HUES48 (cell line): Measurements from ENCODE around the gene MYH8.

ENCODE experiments used
- H3K27ac ChIP-seq: one replicate; pipeline ENCODE4 v1.7.0; 2013; ENCODE audit warnings: low read depth, low read length, inconsistent platforms
- H3K27me3 ChIP-seq: 2 replicates; pipeline ENCODE4 v1.6.1; 2013; ENCODE audit warnings: mild to moderate bottlenecking, low read length; ENCODE audit not compliant: control insufficient read depth, insufficient read depth
- H3K36me3 ChIP-seq: 2 replicates; pipeline ENCODE4 v1.6.1; 2013; ENCODE audit warnings: low read length; ENCODE audit not compliant: control insufficient read depth, insufficient read depth
- H3K4me1 ChIP-seq: 2 replicates; pipeline ENCODE4 v1.6.1; 2013; ENCODE audit warnings: mild to moderate bottlenecking, low read length; ENCODE audit not compliant: control insufficient read depth, insufficient read depth
- H3K4me3 ChIP-seq: 2 replicates; pipeline ENCODE4 v1.5.1; 2013; ENCODE audit warnings: mild to moderate bottlenecking, low read depth, low read length
- H3K9ac ChIP-seq: 2 replicates; pipeline ENCODE4 v1.6.1; 2013; ENCODE audit warnings: mild to moderate bottlenecking, low read depth, low read length, moderate library complexity
- H3K9me3 ChIP-seq: 2 replicates; pipeline ENCODE4 v1.6.1; 2013; ENCODE audit warnings: low read length; ENCODE audit not compliant: control insufficient read depth, insufficient read depth

The MYH8 gene

DNA sequence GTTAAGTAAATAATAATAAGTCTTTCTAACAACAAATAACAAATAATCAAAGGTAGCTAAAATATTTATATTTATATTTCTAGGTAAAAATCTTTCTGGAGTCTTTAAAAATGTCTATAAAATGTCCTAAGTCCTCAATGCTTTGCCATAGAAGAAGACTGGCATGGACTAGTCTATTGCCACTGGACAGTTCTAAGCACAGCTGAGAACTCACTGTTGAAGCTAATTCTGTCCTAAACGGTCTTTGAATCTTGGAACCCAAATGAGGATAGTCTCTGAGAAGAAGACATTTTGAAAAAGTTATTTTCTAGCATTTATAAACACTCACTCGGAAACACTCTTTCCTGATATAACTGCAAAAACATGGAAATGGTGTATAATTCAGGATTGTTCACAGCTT is 539 bp downstream of the MYH8 start:
- H3K36me3 ChIP-seq: no peaks in the 10 kb centered on the region
- H3K9ac ChIP-seq: no peak overlapping the region
- H3K9me3 ChIP-seq: no peaks in the 10 kb centered on the region
- H3K27me3 ChIP-seq: no peaks in the 10 kb centered on the region
- H3K27ac ChIP-seq: no peak overlapping the region
- H3K4me1 ChIP-seq: peaks cover 22% of the 10 kb centered on the region
- H3K4me3 ChIP-seq: no peak overlapping the region

DNA sequence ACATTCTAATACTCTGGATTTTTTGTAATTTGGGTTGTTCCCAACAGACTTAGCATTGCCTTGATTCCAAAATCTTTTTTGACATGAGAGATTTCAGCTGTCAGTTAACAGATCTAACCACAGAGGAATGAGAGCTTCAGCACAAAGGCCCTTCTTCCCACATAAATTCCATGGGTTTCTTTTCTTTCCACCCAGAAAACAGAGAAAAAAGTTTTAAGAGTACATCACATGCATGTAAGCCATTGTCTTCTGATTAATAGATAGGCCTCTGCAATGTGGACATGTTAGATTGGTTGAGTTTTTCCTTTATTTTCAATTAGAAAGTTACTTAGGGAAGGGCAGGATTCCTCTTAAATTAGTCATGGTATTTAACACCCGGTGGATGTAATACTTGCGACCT is 939 bp downstream of the MYH8 start:
- Histone ChIP-seq H3K4me3 (no peak overlapping the region), H3K27me3 (no peaks in the 10 kb centered on the region), H3K9me3 (no peaks in the 10 kb centered on the region), H3K36me3 (no peaks in the 10 kb centered on the region), H3K9ac (no peak overlapping the region), H3K27ac (no peak overlapping the region), H3K4me1 (peaks cover 26% of the 10 kb centered on the region)

DNA sequence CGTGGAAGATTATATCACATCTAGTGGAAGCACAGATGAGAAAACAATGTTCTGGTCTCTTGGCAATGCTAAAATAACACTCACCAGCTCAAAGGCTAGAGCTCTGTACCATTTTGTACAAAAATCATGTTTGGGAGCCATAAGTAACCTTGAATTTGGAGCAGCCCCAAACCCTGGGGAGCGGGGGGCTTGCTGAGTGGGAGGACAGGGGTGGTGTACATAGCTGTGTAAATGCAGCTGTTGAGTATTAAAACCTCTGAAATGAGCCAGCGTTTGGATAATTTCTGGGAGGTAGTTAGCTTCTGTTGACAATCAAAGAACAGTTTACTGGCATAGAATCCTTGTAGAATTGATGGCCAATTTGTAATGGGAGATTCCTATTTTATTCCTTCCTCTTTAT is 4.3 kb downstream of the MYH8 start:
- Histone ChIP-seq H3K9ac (no peak overlapping the region), H3K9me3 (no peaks in the 10 kb centered on the region), H3K27me3 (no peaks in the 10 kb centered on the region), H3K36me3 (no peaks in the 10 kb centered on the region), H3K4me3 (no peak overlapping the region), H3K4me1 (peaks cover 27% of the 10 kb centered on the region), H3K27ac (no peak overlapping the region)

DNA sequence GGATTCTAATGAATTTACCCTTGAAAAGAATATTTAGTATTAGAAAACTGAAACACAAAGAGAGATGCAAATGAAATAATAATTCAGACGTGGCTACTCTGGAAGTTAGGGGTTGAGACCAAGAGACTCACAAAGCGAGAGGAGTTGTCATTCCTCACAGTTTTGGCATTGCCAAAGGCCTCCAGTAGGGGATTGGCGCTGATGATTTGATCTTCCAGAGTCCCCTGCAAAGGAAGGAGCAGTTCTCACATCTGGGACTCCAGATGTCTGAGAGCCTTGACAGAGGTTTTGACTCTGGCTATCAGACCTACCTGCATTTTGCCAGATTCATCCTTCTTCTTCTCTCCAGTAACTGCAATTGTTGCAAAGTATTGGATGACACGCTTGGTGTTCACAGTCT is 6.6 kb downstream of the MYH8 start:
- peaks cover 26% of the 10 kb centered on the region for H3K4me1 ChIP-seq
- no peaks in the 10 kb centered on the region for H3K27me3 ChIP-seq
- no peak overlapping the region for H3K4me3 ChIP-seq
- H3K9me3 ChIP-seq: no peaks in the 10 kb centered on the region
- no peak overlapping the region for H3K9ac ChIP-seq
- no peak overlapping the region for H3K27ac ChIP-seq
- no peaks in the 10 kb centered on the region for H3K36me3 ChIP-seq

DNA sequence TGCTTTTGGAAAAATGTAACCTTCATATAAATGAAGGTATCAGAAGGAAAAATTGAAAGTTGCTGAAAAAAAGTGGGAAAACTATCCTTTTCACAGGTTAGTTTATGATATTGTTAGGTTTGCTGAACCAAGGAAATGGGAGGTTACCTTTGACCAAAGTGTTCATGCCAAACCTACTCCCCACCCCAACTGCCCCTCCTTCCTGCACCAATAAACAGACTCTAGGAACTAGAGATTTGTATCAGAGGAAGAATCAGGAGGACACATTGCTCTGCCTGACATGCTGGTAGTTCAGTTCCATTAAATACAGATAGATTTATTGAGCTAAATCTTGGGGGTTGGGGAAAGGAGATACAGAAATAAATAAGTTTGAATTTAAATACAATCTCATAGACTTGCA is 18.2 kb downstream of the MYH8 start:
- no peak overlapping the region for H3K27ac ChIP-seq
- H3K36me3 ChIP-seq: no peaks in the 10 kb centered on the region
- H3K4me3 ChIP-seq: no peak overlapping the region
- H3K27me3 ChIP-seq: no peaks in the 10 kb centered on the region
- no peaks in the 10 kb centered on the region for H3K4me1 ChIP-seq
- no peak overlapping the region for H3K9ac ChIP-seq
- H3K9me3 ChIP-seq: no peaks in the 10 kb centered on the region

DNA sequence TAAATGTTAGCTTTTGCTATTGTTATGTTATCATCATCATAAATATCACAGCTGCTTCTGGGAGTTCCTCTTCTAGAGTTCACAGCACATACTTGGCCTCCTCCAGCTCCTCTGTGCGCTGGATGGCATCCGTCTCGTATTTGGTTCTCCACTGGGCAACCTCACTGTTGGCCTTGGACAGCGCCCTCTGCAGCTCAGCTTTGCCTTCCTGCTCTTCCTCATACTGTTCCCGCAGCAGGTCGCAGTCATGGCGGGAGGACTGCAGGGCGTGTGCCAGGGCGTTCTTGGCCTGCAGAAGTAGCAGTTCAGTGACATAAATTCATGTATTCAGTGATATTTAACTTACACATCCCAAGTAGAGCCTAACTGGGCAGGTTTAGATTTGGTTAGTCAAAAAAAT is 23.4 kb downstream of the MYH8 start:
- Histone ChIP-seq H3K9ac (no peak overlapping the region), H3K27me3 (no peaks in the 10 kb centered on the region), H3K36me3 (no peaks in the 10 kb centered on the region), H3K4me1 (no peaks in the 10 kb centered on the region), H3K4me3 (no peak overlapping the region), H3K9me3 (no peaks in the 10 kb centered on the region), H3K27ac (no peak overlapping the region)

DNA sequence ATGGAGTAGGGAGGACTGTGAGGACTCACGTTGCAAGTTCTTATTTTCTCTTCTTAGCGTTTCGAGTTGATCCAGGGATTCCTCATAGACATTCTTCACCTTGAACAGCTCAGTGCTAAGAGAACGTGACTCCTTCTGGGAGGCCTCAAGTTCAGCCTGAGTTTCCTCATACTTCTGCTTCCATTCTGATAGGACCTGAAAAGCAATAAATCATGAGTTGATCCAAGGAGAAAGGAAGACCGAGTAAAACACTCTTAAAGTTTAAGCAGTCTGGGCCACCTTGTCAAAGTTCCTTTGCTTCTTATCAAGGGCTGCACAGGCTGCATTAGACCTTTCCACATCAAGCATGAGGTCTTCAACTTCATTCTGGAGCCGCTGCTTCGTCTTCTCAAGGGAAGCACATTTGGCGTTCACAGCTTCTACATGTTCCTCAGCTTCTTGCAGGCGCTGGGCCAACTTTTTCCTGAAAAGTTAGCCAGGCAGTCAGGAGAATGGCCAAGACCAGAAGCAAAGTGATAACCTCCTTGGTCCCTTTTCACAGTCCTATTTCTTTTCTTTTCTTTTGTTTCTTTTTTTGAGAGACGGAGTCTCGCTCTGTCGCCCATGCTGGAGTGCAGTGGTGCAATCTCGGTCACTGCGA is 25.1 kb downstream of the MYH8 start:
- Histone ChIP-seq H3K9ac (no peak overlapping the region), H3K4me1 (no peaks in the 10 kb centered on the region), H3K27ac (no peak overlapping the region), H3K9me3 (no peaks in the 10 kb centered on the region), H3K36me3 (no peaks in the 10 kb centered on the region), H3K4me3 (no peak overlapping the region), H3K27me3 (no peaks in the 10 kb centered on the region)

DNA sequence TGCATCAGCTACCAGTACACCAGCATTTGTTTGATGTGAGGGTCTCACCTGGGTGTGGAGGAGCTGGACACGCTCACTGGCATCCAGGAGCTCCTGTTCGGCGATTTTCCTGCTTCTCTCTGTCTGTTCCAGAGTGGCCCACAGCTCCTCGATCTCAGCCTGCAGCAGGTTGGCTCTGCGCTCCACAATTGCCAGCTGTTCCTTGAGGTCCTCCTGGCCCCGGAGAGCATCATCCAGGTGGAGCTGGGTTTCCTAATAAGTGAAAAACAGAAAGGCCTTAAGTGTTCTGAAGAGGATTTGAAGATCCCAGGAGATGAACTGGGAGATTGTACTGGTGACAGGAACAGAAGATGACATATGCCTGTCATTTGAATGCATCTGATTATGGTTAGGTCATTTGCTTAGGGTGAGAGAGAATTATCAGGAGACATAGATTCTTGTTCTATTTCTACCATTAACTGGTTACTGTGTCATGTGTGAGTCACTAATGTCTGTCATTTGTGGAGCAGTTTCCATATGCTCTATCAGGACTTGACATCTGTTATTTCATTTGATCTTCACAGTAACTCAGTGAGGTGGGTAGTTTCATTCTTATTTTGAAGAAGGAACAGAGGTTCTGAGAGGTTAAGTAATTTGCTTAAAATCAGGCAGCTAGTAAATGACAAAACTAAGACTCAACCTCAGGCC is 27.4 kb downstream of the MYH8 start:
- Histone ChIP-seq H3K27ac (no peak overlapping the region), H3K4me1 (no peaks in the 10 kb centered on the region), H3K27me3 (no peaks in the 10 kb centered on the region), H3K9ac (no peak overlapping the region), H3K4me3 (no peak overlapping the region), H3K36me3 (no peaks in the 10 kb centered on the region), H3K9me3 (no peaks in the 10 kb centered on the region)

DNA sequence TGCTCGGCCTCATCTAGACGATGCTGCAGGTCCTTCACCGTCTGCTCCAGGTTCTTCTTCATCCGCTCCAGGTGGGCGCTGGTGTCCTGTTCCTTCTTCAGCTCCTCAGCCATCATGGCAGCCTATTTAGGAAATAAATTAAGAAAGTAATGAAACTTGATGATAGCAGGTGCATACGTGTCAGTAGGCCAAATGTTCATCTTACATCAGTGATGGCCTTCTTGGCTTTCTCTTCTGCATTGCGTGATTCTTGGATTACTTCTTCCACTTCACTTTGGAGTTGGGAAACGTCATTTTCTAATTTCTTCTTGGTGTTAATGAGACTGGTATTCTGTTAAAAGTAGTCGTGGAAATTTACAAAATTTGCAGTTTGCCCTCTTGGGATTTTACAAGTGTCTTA is 28.9 kb downstream of the MYH8 start:
- H3K4me1 ChIP-seq: no peaks in the 10 kb centered on the region
- no peaks in the 10 kb centered on the region for H3K27me3 ChIP-seq
- H3K9me3 ChIP-seq: no peaks in the 10 kb centered on the region
- H3K4me3 ChIP-seq: no peak overlapping the region
- no peak overlapping the region for H3K27ac ChIP-seq
- H3K9ac ChIP-seq: no peak overlapping the region
- H3K36me3 ChIP-seq: no peaks in the 10 kb centered on the region

DNA sequence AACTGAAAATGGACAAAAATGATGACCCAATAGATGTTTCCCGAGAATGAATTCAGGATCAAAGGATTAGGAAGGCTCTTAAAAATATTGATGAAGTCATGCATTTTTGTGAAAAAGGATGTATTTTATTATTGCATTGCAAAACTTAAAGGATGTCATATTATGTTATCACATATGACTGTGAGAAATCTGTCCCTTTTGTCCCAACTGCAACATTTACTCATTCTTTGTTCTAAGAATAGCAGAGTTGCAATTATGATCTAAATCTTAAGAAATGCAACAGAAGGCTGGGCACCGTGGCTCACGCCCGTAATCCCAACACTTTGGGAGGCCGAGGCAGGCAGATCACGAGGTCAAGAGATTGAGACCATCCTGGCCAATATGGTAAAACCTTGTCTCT is 35.9 kb downstream of the MYH8 start:
- Histone ChIP-seq H3K27ac (no peak overlapping the region), H3K4me3 (no peak overlapping the region), H3K36me3 (no peaks in the 10 kb centered on the region), H3K9me3 (no peaks in the 10 kb centered on the region), H3K27me3 (no peaks in the 10 kb centered on the region), H3K9ac (no peak overlapping the region), H3K4me1 (0 out of 2 replicates have a peak, but pooled peaks cover 3% of the 10 kb centered on the region)

DNA sequence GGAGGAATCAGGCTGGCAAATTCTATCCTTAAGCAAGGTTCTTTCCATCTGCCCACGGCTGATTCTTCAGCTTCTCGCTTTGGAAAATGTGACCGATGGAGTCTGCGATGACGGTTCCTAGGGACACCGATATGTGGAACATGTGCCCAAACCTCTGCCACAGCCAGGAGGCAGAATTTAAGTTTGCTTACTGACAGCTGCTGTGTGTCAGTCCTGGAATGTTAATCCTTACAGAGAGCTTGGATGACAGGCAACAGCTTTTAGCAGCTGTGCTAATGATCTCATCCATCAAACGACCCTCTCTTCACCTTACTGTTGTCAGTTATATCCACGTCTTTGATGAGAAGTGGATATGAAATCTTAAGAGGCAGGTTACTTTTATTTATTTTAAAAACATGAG is 37.6 kb downstream of the MYH8 start:
- Histone ChIP-seq H3K27ac (no peak overlapping the region), H3K9ac (no peak overlapping the region), H3K27me3 (no peaks in the 10 kb centered on the region), H3K4me1 (peaks cover 13% of the 10 kb centered on the region; the same call in 1 of the 2 replicates), H3K36me3 (no peaks in the 10 kb centered on the region), H3K4me3 (no peak overlapping the region), H3K9me3 (no peaks in the 10 kb centered on the region)
